Colonic mucosa (tissue), 4 donors: ENCODE data around the gene DDX42. TPM values are rescaled to one million over a fixed set of nuclear protein-coding genes. Genes with fewer than 3 reads are reported as not detected.

Experiments
- DNase-seq: peaks from one replicate; pipeline ENCODE4 v3.0.0-alpha.2; 2020
- H3K27ac ChIP-seq: fragments of 200-600 bp; one replicate; pipeline ENCODE4 v1.8.0; 2021
- H3K27me3 ChIP-seq: fragments of 200-600 bp; one replicate; pipeline ENCODE4 v1.8.0; 2021
- H3K36me3 ChIP-seq: fragments of 200-600 bp; one replicate; pipeline ENCODE4 v1.8.0; 2021
- H3K4me1 ChIP-seq: fragments of 200-600 bp; one replicate; pipeline ENCODE4 v1.8.0; 2021; ENCODE audit warnings: mild to moderate bottlenecking
- H3K4me3 ChIP-seq: fragments of 200-600 bp; one replicate; pipeline ENCODE4 v1.8.0; 2021
- H3K9ac ChIP-seq, 2 donors: one replicate each; pipeline ENCODE4 v1.7.0; 2013; ENCODE audit warnings: control low read depth in 2 of 2, low read depth in 2 of 2, low read length in 2 of 2
- H3K9me3 ChIP-seq: fragments of 200-600 bp; one replicate; pipeline ENCODE4 v1.8.0; 2021
- CTCF ChIP-seq: fragments of 200-600 bp; IDR thresholded peaks from one replicate; pipeline ENCODE4 v1.8.0; 2022; ENCODE audit warnings: antibody characterized with exemption, mild to moderate bottlenecking
- intact Hi-C: fragments of 100-400 bp; cut with DNase I; formaldehyde crosslinking; loops from one replicate; pipeline ENCODE4 v1.14.1; 2022
- total RNA-seq, 2 donors: library from RNA; stranded (reverse); fragmentation: NEBNext Ultra II Directional in 1 of 2; extraction: Animal tissue kit (Norgen Biotek cat#: 25700) in 1 of 2; gene quantifications; one replicate each; pipeline ENCODE4 v1.2.1, GENCODE V29; 2021
- donor health status: healthy.
- donor health status: DM: no; HTN: no; CAD: no.
- donor health status: DM: no; HTN: no; CAD: no.

DDX42 gene
- total RNA-seq, 2 donors from 2014 or later = 71.1 to 74.5 TPM

GRCh38 chr17:63832455-63832854, 58.5 kb downstream of the DDX42 start:
- Histone ChIP-seq H3K9me3 (no peaks in the 10 kb centered on the region), H3K27ac (no peak overlapping the region), H3K9ac (no peak overlapping the region), H3K27me3 (no peaks in the 10 kb centered on the region), H3K4me1 (peaks cover 11% of the 10 kb centered on the region), H3K36me3 (peaks cover 36% of the 10 kb centered on the region), H3K4me3 (no peak overlapping the region)
- intact Hi-C loops = loop anchor here (10.0 kb wide), 1 partner anchor 208 kb away; the partner anchor contains the start of gene MAP3K3
- DNase-seq = no peak
- TF ChIP-seq CTCF = no peak

GRCh38 chr17:63833026-63833740, 59.2 kb downstream of the DDX42 start:
- Histone ChIP-seq H3K9me3 (no peaks in the 10 kb centered on the region), H3K36me3 (peaks cover 36% of the 10 kb centered on the region), H3K27ac (no peak overlapping the region), H3K27me3 (no peaks in the 10 kb centered on the region), H3K4me1 (peaks cover 11% of the 10 kb centered on the region), H3K9ac (no peak overlapping the region), H3K4me3 (no peak overlapping the region)
- no peak for DNase-seq
- intact Hi-C loops = loop anchor here (10.0 kb wide), 1 partner anchor 208 kb away; the partner anchor contains the start of gene MAP3K3
- no peak for TF ChIP-seq CTCF

GRCh38 chr17:63833741-63834373, 59.9 kb downstream of the DDX42 start:
- no peak overlapping the region for H3K27ac ChIP-seq
- peaks cover 36% of the 10 kb centered on the region for H3K36me3 ChIP-seq
- H3K4me3 ChIP-seq = no peak overlapping the region
- H3K4me1 ChIP-seq = peaks cover 5% of the 10 kb centered on the region
- no peaks in the 10 kb centered on the region for H3K9me3 ChIP-seq
- no peak for DNase-seq
- intact Hi-C loops = loop anchor here (10.0 kb wide), 1 partner anchor 209 kb away; the partner anchor contains the start of gene MAP3K3
- no peak overlapping the region for H3K9ac ChIP-seq
- TF ChIP-seq CTCF = no peak
- no peaks in the 10 kb centered on the region for H3K27me3 ChIP-seq

- Histone ChIP-seq H3K27ac (no peak overlapping the region), H3K4me1 (peaks cover 7% of the 10 kb centered on the region)
Observed at GRCh38 chr17:63834431-63835166, 60.6 kb downstream of the DDX42 start.

More at GRCh38 chr17:63834431-63835166, 60.6 kb downstream of the DDX42 start:
- intact Hi-C loops = loop anchor here (10.0 kb wide), 1 partner anchor 210 kb away; the partner anchor contains the start of gene MAP3K3
- Histone ChIP-seq H3K27me3 (no peaks in the 10 kb centered on the region), H3K36me3 (peaks cover 32% of the 10 kb centered on the region), H3K9ac (peak overlapping the region in 1 of 2 donors; percentile 30), H3K4me3 (no peak overlapping the region), H3K9me3 (no peaks in the 10 kb centered on the region)
- peak; percentile 20 for TF ChIP-seq CTCF
- DNase-seq = no peak
